GM18502 (cell line): ENCODE measurements around the gene CDK19.
"Not testable (repeated sequence)": the region's sequence is repeated elsewhere in the genome, so short reads cannot be mapped to it uniquely, and the experiment has no call there.

ENCODE experiments used
- ATAC-seq: cut with Tn5 transposase; IDR thresholded peaks from one replicate; pipeline ENCODE4 v1.9.1; 2021; ENCODE audit warnings: mild to moderate bottlenecking; ENCODE audit not compliant: unreplicated experiment, poor library complexity

Gene CDK19

GRCh38 chr6:110815411-110816409 is at the start of gene CDK19:
Gene CDK19, minus strand, starts transcription at chr6:110815469. Its CDS starts 333 bp downstream, at chr6:110815136.
- peak; percentile 75 for ATAC-seq

DNA sequence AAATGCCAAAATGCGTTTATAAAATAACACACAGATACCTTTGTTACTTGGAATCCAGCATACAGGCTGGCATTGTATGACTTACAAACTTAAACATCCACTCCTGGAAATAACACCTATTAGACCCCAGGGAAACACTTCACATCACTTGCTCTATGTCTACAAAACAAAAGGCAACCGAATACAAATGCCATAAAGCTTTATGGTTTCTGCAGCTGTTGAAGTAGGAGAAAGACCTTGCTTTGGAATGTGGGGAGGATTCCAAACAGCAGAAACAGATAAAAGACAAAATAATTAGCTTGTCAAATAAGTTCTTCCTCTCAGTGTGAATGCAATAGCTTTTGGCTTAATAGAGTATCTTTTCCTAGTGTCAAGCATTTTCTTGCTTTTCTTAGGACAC is 49.6 kb upstream of the CDK19 start:
- no peak for ATAC-seq

GRCh38 chr6:110859335-110859792 is 44.1 kb upstream of the CDK19 start:
- ATAC-seq = no peak

GRCh38 chr6:110858562-110859214 is 43.4 kb upstream of the CDK19 start:
- no peak for ATAC-seq

DNA sequence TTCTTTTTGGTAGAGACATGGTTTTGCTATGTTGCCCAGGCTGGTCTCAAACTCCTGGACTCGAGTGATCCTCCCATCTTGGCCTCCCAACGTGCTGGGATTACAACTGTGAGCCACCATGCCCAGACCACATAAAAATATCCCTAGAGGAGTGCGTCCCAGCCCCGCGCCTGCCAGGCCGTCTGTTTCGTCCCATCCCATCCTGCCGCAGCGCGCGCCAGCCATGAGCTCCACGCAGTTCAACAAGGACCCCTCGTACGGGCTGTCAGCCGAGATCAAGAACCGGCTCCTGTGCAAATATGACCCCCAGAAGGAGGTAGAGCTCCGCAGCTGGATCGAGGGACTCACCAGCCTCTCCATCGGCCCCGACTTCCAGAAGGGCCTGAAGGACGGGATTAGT is 42.7 kb upstream of the CDK19 start:
- ATAC-seq = no peak

- no peak for ATAC-seq
These were observed 41.0 kb upstream of the CDK19 start for GRCh38 chr6:110856296-110856695.

DNA sequence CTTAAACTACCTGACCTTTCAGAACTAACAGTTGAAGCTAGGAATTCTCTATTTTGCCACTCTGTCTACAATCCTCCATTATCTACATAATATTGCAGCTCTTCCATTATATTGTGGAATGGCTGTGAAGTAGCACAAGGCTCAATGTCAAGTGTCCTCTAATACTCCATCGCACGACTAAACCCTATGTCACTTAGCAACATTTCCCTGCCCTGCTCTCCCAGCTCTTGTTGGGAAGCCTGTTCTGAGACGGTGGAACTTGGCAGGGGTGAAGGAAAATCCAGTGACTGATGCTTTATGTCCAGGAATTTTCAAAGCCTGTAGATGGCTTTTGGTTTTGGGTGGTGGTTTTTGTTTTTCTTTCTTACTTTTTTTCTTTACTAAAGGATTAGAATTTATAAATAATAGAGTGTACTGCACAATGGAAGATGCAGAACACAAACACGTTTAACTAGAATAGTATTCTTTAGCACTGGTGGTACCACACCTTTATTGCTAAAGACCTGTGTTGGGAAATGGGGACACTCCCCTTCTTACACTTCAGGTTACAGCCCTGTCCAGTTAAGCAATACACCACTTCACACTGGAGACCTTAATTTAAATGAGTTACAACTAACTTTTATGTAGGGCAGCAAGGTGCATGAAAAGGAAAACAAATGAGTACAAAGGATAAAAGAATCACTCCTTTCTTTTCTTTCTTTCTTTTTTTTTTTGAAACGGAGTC is 38.6 kb upstream of the CDK19 start:
- no peak for ATAC-seq

- no peak for ATAC-seq
These were observed 37.5 kb upstream of the CDK19 start for GRCh38 chr6:110852773-110853172.

- no peak for ATAC-seq
These were observed 34.5 kb upstream of the CDK19 start for GRCh38 chr6:110849781-110850180.

DNA sequence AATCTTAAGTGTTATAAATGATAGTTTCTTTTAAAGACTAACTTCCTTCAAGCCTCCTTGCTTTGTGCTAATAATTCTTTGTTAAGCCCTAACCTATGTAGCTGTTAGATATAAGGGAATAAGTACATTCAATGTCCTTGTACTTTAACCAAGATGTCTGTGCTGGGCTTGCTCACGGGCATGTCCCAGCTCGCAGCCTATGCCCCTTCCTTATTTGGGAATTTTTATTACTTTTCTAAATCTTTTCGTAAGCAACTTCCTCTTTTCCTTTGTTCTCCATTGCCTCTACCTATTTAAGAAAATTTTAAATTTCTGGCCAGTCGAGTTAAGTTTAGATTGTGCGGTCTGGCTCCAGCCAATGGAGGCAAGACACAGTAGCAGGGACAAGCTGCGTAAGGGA is 26.0 kb upstream of the CDK19 start:
- no peak for ATAC-seq

DNA sequence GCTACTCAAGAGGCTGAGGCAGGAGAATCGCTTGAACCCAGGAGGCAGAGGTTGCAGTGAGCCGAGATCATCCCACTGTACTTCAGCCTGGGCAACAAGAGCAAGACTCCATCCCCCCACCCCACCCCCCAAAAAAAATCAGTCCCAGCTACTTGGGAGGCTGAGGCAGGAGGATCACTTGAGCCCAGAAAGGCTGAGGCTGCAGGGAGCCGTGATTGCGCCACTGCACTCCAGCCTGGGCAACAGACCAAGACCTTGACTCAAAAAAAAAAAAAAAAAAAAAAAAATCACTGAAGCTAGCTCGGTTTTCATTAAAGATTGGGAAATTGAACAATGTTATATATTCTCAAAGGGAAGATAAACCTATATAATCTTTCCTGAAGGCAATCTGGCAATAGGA is 20.5 kb upstream of the CDK19 start:
- ATAC-seq = not testable (repeated sequence)

- no peak for ATAC-seq
These were observed 18.6 kb upstream of the CDK19 start for GRCh38 chr6:110833831-110834230.

GRCh38 chr6:110831405-110831804 is 16.1 kb upstream of the CDK19 start:
- ATAC-seq = no peak

GRCh38 chr6:110828396-110828795 is 13.1 kb upstream of the CDK19 start:
- ATAC-seq = no peak

- ATAC-seq = no peak
These were observed 11.2 kb upstream of the CDK19 start for GRCh38 chr6:110826236-110827129.

- no peak for ATAC-seq
These were observed 7.9 kb upstream of the CDK19 start for GRCh38 chr6:110823146-110823545.

- ATAC-seq = no peak
These were observed 7.0 kb upstream of the CDK19 start for GRCh38 chr6:110822249-110822648.

- no peak for ATAC-seq
These were observed 1.4 kb upstream of the CDK19 start for GRCh38 chr6:110816677-110817076.

GRCh38 chr6:110815015-110815410 is 256 bp downstream of the CDK19 start:
- ATAC-seq = no peak
